ENCODE data around the gene CCDC87. TPM values are rescaled to one million over a fixed set of nuclear protein-coding genes. Genes with fewer than 3 reads are reported as not detected.

CCDC87 gene
- total and polyA plus RNA-seq, 2 donors (not counting 3 experiments of a cell fraction or from before 2014, with no cell fraction given), result 0.06 to 0.22 TPM

GRCh38 chr11:66639066-66639813 is 46.4 kb upstream of the CCDC87 start:
- Histone ChIP-seq H3K36me3 (ENCODE audit: control insufficient read depth in 2 of 2, extremely low read depth in 1 of 2, insufficient read depth in 2 of 2, low read length in 2 of 2) (peaks cover 17 to 30% of the 10 kb centered on the region in 2 experiments), H3K9me3 (replicated peaks; ENCODE audit: control insufficient read depth, insufficient read depth, low read length) (no peaks in the 10 kb centered on the region), H4K20me1 (replicated peaks; ENCODE audit: control insufficient read depth, extremely low read depth, insufficient read depth, low read length) (peaks cover 29% of the 10 kb centered on the region), H3K79me2 (ENCODE audit: control insufficient read depth, insufficient read depth, low read length) (peaks cover 88% of the 10 kb centered on the region), H3K9ac (replicated peaks; ENCODE audit: extremely low read depth, insufficient read depth, low read length) (peak overlapping the region; percentile 95), H3K27ac (ENCODE audit: insufficient read depth, low read depth, low read length) (peak overlapping the region; percentile 72), H3K4me2 (ENCODE audit: insufficient read depth, low read length) (peak overlapping the region; percentile 90), H3K4me1 (ENCODE audit: control insufficient read depth, extremely low read depth, insufficient read depth, low read length) (peaks cover 45% of the 10 kb centered on the region), H3K4me3 (replicated peaks in 1 of 3; ENCODE audit: insufficient read depth in 1 of 3, low read depth in 1 of 3, low read length in 3 of 3) (peak overlapping the region; percentile 84 to 94 (median 89)), H2AFZ (ENCODE audit: low read depth, low read length) (no peak overlapping the region), H3K27me3 (ENCODE audit: control insufficient read depth in 2 of 2, insufficient read depth in 2 of 2, low read length in 2 of 2) (no peaks in the 10 kb centered on the region), H3K9me1 (replicated peaks; ENCODE audit: control insufficient read depth, extremely low read depth, insufficient read depth, low read length) (no peaks in the 10 kb centered on the region)
- CTCF ChIA-PET, result interaction anchor here (0.7 to 3.4 kb wide), 5 partner anchors 21 to 62 kb away, joined by 3 to 32 read pairs (median 4); partner anchors contain the start of gene RBM4B
- dilution Hi-C loops (cut with MboI; ENCODE audit: extremely low pct_ligation_motif_present, low sequenced_read_pairs) (no loop called here), intact Hi-C loops (cut with micrococcal nuclease) (loop anchor here (1.0 kb wide), 1 partner anchor 95 kb away; no protein-coding TSS in a partner anchor)
- no TSS peak for BruUV-seq (replicated peaks)
- FAIRE-seq, result peak; percentile 75
- POLR2A ChIA-PET, result interaction anchor here (0.7 to 1.9 kb wide), 6 partner anchors 10 to 1663 kb away, joined by 3 to 10 read pairs (median 6); partner anchors contain the start of gene CTSF
- DNase-seq (ENCODE audit: low read depth, low spot score), result peak; percentile 71
- TF ChIP-seq GATA2 (IDR thresholded peaks at IDR 0.05; ENCODE audit: insufficient read depth, insufficient read length, low read depth, low read length), result no peak
- TF ChIP-seq CTCF (IDR thresholded peaks at IDR 0.05; ENCODE audit: extremely low read depth in 1 of 2, insufficient read depth in 1 of 2, low read depth in 1 of 2, low read length in 2 of 2), result no peak
- no peak for TF ChIP-seq POLR2A (IDR thresholded peaks at IDR 0.05; ENCODE audit: low read depth, low read length)
- no peak for TF ChIP-seq MYC (IDR thresholded peaks at IDR 0.05; ENCODE audit: low read depth, low read length)
- TF ChIP-seq FOS (IDR thresholded peaks at IDR 0.05; ENCODE audit: borderline replicate concordance, insufficient read depth, low read length), result no peak
- no peak for TF ChIP-seq POLR2AphosphoS5 (IDR thresholded peaks at IDR 0.05; ENCODE audit: insufficient read depth, low read depth, low read length)
